HG02943 (cell line): ENCODE results near the gene FBXL20.
"Not testable (repeated sequence)": the region's sequence is repeated elsewhere in the genome, so short reads cannot be mapped to it uniquely, and the experiment has no call there.

ENCODE experiments used
- ATAC-seq: cut with Tn5 transposase; IDR thresholded peaks from one replicate; pipeline ENCODE4 v1.9.1; 2021; ENCODE audit warnings: mild to moderate bottlenecking, low read depth, moderate library complexity; ENCODE audit not compliant: unreplicated experiment

Gene FBXL20

DNA sequence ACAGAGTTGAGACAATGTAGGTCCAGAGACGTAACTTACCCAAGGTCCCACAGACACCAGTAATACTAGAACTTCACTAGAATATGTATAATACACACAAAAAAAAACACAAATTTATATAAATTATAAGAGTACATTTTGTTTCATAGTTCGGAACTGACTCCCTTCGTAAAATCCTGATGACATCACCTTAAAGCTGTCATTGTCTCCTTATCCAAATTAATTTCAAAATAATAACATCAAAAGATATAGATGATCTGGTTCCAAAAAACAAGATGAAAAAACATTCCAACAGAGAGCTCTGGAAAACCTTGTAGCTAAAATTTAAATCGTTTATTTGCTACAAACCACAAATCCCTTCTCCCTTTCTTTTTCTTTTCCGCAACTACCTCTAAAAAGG is 10.0 kb downstream of the FBXL20 start:
- ATAC-seq, result no peak

GRCh38 chr17:39385040-39385439 is 16.4 kb downstream of the FBXL20 start:
- no peak for ATAC-seq

- ATAC-seq, result no peak
Observed at GRCh38 chr17:39380144-39380543, 21.3 kb downstream of the FBXL20 start.

GRCh38 chr17:39376434-39376833 is 25.0 kb downstream of the FBXL20 start:
- no peak for ATAC-seq

DNA sequence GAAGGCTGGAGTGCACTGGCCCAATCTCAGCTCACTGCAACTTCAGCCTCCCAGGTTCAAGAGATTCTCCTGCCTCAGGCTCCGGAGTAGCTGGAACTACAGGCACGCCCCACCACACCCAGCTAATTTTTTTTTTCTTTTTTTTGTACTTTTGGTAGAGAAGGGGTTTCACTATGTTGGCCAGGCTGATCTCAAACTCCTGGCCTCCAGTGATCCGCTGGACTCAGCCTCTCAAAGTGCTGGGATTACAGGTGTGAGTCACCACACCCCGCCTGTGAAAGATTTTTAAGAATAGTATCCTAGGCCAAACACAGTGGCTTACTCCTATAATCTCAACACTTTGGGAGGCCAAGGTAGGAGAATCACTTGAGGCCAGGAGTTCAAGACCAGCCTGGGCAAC is 33.6 kb downstream of the FBXL20 start:
- not testable (repeated sequence) for ATAC-seq

DNA sequence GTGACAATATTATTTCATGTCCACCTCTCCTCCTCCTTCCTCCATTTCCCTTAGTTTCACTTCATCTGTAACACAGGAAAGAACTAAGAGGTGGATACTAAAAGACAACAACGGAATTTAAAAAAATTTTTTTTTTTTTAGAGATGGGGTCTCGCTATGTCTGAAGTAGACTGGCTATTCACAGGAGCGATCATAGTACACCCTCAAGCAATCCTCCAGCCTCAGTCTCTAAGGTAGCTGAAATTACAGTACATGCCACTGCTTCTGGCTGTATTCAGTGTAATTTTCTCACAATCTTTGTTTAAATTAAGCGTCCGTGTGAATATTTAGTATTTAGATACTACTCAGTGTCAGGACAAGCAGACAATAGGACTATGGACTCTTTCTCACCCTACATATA is 35.6 kb downstream of the FBXL20 start:
- ATAC-seq, result no peak

DNA sequence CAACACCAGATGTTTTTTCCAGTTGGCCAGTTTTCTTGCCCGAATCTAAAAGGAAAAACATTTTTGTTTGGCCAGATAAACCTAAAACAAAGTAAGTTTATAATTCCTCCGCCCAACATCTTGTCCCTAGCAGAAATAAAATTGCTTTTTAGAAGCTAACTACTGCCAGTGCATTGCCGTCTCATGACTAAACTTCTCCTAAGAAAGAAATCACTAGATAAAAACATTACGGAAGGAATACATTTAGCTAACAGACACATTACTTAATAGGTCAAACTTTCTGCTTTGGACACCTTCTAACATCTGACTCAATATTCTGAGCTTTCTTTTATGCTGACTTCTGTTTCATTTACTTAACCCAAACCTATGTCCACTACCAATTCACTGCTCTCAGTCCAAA is 36.2 kb downstream of the FBXL20 start:
- no peak for ATAC-seq

DNA sequence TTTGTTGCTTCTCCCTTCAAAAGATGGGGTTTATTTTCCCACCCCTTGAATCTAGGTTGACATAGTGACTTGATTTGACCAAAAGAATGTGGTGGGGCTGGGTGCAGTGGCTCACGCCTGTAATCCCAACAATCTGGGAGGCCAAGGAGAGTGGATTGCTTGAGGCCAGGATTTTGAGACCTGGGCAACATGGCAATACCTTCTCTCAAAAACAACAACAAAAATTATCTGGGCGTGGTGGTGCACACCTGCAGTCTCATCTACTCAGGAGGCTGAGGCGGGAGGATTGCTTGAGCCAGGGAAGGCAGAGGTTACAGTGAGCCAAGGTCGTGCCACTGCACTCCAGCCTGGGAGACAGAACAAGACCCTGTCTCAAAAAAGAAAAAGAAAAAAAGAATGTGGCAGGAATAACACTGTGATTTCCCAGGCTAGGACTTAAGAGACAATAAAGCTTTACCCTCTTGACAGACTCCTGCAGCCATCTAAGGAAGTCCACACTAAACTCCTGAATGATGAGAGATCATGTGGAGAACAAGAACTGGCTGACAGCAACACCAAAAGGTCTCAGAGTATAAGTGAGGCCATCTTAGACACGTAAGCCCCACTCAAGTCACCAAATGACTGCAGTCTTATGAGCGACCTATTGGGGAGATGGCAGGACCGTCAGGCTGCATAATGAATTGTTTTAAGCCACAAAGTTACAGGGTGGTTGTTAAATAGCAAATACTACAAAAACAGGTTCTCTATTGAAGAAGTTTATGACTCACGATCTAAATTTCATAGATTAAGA is 37.0 kb downstream of the FBXL20 start:
- no peak for ATAC-seq

DNA sequence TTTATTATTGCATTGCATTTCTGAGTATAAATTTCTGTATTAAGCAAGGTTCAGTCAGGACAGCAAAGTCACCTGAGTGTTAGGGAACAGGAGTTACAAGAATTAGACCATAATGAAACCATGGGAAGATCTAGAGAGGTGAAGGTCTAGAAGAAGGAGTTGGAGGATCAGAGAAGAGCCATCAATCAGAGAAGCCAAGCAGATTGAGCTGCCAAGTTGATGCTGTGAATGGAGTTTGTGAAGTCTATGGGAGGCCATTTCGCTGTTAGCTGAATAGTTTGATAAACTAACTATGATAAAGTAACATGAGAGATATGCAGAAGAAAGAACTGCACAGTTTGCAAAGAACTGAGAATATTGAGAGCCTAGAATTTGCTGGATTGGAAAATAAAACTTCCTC is 40.4 kb downstream of the FBXL20 start:
- ATAC-seq, result no peak

DNA sequence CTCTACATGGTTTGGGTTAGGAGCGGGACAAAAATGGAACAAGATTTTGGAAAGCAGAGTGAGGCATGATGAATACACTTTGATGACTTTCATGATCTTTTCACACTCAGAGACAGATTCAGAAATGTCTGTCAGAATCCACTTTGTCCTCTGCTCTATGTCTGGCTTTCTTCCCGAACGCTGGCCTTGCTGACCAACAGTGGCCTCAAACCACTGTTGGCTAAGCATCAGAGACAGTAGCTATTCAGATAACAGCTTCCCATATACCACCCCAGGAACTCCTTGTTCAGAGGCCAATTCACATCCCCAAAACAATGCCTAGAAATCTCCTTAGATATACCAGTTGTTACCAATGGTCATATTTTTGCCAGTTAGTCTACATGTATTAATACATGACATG is 40.9 kb downstream of the FBXL20 start:
- ATAC-seq, result no peak

DNA sequence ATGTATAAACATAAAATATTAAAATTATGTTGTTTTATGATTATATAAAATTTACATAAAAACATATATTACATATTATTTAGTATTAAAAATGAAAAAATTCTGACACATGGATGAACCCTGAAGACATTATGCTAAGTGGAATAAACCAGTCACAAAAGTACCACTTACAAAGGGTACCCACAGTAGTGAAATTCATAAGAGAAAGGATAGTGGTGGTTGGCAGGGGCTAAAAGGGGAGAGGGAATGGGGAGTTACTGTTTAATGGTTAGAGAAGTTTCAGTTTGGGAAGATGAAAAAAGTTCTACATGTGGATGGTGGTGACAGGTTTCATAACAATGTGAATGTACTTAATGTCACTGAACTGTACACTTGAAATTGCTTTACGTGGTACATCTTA is 41.4 kb downstream of the FBXL20 start:
- no peak for ATAC-seq

DNA sequence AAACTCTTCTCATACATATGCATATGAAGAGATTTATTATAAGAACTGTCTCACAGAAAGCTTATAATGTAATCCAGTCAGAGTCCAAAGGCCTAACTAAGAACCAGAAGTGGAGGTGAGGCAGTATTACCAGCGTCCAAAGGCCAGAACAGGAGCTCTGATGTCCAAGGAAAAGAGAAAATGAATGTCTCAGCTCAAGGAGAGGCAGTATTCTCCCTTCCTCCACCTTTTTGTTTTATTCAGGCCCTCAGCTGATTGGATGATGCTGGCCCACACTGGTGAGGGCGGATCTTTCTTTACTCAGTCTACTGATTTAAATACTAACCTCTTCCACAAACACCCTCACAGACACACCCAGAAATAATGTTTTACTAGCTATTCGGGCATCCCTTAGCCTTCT is 43.4 kb downstream of the FBXL20 start:
- ATAC-seq, result no peak

DNA sequence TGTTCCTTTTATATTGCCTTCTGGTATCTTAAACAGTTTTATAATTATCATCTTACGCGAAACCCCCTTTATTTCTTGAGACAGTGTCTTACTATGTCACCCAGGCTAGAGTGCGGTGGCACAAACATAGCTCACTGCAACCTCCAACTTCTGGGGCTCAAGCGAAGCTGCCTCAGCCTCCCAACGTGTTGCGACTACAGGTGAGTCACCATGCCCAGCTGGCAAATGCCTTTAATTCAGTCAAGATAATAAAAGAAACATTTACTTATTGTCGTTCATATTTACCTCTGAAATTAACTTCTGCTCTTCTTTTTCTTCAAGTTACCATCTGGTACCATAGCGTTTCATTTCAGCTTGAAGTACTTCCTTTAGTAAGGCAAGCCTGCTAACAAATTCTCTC is 43.9 kb downstream of the FBXL20 start:
- ATAC-seq, result no peak

DNA sequence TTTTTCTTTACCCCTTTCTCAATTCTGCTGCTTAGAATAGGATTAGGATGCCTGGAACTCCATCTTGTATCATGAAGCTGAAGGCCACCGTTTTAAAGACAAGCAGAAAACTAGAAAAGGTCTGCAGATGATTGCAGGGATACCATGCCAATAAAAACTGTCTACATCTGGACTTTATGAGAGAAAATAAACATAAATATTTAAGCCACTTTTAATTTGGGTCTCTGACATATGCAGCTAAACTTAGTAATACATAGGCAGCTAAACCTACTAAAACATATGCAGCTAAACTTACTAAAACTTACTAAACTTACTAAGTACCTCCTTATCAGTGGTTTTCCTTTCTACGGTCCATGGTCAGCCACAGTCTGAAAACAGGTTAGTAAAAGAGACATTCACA is 48.4 kb downstream of the FBXL20 start:
- ATAC-seq, result no peak

- ATAC-seq, result no peak
Observed at GRCh38 chr17:39352511-39352910, 48.9 kb downstream of the FBXL20 start.

GRCh38 chr17:39351508-39351907 is 49.9 kb downstream of the FBXL20 start:
- no peak for ATAC-seq

DNA sequence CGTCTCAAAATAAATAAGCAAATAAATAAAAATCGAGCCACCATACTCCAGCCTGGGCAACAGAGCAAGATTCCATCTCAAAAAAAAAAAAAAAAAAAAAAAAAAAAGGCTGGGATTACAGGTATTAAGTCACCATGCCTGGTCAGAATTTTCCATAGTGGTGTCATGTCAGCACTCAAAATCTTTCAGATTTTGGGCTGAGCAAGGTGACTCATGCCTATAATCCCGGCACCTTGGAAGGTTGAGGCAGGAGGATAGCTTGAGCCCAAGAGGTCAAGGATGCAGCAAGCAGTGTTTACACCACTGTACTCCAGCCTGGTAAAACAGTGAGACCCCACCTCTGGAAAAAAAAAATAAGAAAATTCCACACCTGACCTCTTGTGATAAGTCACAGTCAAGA is 52.2 kb downstream of the FBXL20 start:
- ATAC-seq, result no peak

GRCh38 chr17:39346863-39347262 is 54.6 kb downstream of the FBXL20 start:
- ATAC-seq, result not testable (repeated sequence)

DNA sequence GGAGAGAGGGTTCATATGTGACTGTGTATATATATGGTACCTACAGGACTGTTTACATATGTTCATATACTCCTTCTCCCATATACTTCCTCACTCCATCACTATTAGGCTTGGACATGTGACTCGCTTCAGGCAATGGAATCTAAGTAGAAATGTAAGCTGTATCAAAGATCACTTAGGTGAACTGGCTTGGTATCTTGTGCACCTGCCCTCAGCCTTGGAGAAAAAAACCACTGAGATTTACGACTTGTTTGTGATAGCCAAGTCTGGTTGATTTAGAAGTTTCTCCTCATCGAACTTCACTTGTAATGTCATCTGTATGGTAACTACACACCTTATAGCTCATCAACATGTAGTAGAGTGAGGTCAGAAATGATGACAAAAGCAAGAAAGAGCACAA is 59.9 kb downstream of the FBXL20 start:
- no peak for ATAC-seq

DNA sequence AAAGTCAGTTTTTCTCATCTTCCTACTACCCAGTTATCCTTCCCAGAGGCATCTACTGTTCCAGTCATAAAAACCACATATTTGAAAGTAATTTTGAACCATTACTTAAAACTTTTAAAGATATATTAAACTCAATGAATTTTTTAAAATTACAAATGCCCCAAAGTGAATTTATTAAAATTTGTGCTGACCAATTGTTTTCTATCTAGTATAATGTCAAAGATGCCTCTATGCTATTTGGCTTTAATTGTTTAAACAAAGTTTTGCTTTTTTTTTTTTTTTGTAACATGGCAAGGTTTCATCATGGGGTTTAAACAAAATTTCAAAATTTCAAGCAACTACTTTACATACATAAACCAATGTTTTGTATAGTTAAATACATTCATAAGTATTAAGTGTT is 60.7 kb downstream of the FBXL20 start:
- no peak for ATAC-seq

DNA sequence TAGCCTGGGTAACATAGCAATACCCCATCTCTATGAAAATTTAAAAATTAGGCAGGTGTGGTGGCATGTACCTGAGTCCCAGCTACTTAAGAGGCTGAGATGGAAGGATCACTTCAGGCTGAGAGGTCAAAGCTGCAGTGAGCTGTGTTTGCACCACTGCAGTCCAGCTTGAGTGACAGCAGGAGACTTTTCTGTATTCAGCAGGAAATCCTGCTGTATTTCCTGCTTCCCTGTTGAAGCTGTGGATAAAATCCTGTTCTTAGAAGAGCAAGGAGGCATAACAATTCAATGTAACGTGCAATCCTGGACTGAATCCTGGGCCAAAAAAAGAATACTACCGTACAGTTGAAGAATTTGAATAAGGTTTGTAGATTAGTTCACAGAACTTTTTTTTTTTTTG is 62.2 kb downstream of the FBXL20 start:
- ATAC-seq, result no peak

DNA sequence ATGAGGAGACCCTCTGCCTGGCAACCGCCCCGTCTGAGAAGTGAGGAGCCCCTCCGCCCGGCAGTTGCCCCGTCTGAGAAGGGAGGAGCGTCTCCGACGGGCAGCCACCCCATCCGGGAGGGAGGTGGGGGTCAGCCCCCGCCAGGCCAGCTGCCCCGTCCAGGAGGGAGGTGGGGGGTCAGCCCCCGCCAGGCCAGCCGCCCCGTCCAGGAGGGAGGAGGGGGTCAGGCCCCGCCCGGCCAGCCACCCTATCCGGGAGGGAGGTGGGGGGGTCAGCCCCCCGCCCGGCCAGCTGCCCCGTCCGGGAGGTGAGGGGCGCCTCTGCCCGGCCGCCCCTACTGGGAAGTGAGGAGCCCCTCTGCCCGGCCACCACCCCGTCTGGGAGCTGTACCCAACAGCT is 63.8 kb downstream of the FBXL20 start:
- not testable (repeated sequence) for ATAC-seq

DNA sequence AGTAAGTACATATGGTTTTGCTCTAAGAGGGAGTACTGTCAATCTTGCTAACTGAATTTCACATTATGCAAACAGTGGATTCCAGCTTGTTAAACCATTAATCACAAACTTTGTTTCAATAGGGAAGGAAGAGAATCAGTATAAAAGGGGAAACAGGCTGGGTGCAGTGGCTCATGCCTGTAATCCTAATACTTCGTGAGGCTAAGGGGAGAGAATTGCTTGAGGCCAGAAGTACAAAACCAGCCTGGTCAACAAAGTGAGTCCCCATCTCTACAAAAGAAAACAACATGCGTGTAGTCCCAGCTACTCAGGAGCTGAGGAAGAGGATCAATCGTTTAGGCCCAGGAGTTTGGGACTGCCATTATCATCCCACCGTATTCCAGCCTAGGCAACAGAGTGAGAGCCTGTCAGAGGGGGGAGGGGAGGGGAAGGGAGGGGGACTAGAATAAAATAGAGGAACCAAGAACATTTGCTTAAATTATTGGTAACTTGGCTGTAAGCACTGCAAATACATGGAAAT is 65.7 kb downstream of the FBXL20 start:
- no peak for ATAC-seq
